GM19025 (cell line): ENCODE results near the gene TIMELESS.
A peak's percentile ranks its signal among the peaks of the same experiment; 100 is the strongest.
"Not testable (repeated sequence)": the region's sequence is repeated elsewhere in the genome, so short reads cannot be mapped to it uniquely, and the experiment has no call there.

ENCODE experiments used
- ATAC-seq: cut with Tn5 transposase; IDR thresholded peaks from one replicate; pipeline ENCODE4 v1.9.1; 2021; ENCODE audit warnings: mild to moderate bottlenecking, low read depth, moderate library complexity; ENCODE audit not compliant: unreplicated experiment

The TIMELESS gene, protein sequence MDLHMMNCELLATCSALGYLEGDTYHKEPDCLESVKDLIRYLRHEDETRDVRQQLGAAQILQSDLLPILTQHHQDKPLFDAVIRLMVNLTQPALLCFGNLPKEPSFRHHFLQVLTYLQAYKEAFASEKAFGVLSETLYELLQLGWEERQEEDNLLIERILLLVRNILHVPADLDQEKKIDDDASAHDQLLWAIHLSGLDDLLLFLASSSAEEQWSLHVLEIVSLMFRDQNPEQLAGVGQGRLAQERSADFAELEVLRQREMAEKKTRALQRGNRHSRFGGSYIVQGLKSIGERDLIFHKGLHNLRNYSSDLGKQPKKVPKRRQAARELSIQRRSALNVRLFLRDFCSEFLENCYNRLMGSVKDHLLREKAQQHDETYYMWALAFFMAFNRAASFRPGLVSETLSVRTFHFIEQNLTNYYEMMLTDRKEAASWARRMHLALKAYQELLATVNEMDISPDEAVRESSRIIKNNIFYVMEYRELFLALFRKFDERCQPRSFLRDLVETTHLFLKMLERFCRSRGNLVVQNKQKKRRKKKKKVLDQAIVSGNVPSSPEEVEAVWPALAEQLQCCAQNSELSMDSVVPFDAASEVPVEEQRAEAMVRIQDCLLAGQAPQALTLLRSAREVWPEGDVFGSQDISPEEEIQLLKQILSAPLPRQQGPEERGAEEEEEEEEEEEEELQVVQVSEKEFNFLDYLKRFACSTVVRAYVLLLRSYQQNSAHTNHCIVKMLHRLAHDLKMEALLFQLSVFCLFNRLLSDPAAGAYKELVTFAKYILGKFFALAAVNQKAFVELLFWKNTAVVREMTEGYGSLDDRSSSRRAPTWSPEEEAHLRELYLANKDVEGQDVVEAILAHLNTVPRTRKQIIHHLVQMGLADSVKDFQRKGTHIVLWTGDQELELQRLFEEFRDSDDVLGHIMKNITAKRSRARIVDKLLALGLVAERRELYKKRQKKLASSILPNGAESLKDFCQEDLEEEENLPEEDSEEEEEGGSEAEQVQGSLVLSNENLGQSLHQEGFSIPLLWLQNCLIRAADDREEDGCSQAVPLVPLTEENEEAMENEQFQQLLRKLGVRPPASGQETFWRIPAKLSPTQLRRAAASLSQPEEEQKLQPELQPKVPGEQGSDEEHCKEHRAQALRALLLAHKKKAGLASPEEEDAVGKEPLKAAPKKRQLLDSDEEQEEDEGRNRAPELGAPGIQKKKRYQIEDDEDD

DNA sequence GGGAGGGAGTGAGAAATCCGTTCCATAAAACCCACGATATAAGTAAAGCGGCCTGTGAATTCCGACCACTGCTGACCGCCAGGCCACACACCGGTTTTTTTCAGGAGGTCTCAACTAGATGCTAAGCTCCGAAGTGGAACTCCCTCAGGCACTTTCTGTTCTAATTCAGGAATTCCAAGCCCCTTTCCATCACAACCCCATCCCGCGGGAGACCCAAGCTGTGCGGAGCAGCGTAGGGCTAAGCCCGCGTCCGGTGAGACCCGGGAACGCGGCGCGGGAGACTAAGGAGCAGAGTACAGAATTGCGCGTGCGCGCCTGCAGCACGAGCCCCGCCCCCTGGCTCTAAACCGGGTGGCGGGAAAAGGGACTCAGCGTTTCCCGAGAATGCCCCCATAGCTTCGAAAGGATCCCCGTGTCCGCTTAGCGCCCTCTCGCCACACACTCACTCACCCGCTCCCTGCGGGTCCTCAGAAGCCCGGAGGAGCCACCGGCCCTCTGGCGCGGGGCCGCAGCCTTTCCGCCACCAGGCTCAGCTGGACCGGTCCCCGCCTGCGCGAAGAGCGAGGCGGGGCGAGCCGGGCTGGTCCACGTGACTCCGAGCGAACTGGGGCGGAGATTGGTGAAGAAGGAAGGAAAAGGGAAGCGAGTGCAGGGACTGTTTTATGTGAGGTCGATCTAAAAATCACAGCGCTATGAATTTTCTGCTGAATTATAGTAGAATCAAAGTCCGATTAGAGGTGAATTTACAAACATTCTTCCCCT is at the start of gene TIMELESS:
Gene TIMELESS, minus strand, starts transcription at position 567 of the 762 bp plus-strand sequence. CDS start 15,256 bp downstream, outside the sequence.
- ATAC-seq: peak; percentile 97

- not testable (repeated sequence) for ATAC-seq
These were observed 49.1 kb upstream of the TIMELESS start for GRCh38 chr12:56498126-56498902.

DNA sequence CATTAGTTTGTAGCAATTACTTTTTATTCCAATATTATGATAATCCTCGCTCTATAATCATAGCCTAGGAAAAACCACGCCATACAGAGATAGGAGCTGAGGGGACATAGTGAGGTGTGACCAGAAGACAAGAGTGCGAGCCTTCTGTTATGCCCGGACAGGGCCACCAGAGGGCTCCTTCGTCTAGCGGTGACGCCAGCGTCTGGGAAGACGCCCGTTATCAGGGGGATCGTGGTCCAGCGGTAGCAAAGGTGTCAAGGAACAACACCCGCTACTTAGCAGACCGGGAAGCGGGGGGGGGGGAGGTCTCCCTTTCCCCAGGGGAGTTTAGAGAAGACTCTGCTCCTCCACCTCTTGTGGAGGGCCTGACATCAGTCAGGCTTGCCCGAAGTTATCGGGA is 47.5 kb upstream of the TIMELESS start:
- not testable (repeated sequence) for ATAC-seq

DNA sequence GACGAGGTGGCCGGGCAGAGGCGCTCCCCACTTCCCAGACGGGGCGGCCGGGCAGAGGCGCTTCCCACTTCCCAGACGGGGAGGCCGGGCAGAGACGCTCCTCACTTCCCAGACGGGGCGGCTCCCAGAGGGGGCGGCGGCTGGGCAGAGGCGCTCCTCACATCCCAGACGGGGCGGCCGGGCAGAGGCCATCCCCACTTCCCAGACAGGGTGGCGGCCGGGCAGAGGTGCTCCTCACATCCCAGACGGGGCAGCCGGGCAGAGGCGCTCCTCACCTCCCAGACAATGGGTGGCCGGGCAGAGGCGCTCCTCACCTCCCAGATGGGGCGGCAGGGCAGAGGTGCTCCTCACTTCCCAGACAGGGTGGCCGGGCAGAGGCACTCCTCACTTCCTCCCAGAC is 45.3 kb upstream of the TIMELESS start:
- ATAC-seq: not testable (repeated sequence)

- ATAC-seq: not testable (repeated sequence)
These were observed 44.8 kb upstream of the TIMELESS start for GRCh38 chr12:56494106-56494415.

- ATAC-seq: not testable (repeated sequence)
These were observed 44.3 kb upstream of the TIMELESS start for GRCh38 chr12:56493409-56494105.

- no peak for ATAC-seq
These were observed 41.1 kb upstream of the TIMELESS start for GRCh38 chr12:56490360-56490759.

DNA sequence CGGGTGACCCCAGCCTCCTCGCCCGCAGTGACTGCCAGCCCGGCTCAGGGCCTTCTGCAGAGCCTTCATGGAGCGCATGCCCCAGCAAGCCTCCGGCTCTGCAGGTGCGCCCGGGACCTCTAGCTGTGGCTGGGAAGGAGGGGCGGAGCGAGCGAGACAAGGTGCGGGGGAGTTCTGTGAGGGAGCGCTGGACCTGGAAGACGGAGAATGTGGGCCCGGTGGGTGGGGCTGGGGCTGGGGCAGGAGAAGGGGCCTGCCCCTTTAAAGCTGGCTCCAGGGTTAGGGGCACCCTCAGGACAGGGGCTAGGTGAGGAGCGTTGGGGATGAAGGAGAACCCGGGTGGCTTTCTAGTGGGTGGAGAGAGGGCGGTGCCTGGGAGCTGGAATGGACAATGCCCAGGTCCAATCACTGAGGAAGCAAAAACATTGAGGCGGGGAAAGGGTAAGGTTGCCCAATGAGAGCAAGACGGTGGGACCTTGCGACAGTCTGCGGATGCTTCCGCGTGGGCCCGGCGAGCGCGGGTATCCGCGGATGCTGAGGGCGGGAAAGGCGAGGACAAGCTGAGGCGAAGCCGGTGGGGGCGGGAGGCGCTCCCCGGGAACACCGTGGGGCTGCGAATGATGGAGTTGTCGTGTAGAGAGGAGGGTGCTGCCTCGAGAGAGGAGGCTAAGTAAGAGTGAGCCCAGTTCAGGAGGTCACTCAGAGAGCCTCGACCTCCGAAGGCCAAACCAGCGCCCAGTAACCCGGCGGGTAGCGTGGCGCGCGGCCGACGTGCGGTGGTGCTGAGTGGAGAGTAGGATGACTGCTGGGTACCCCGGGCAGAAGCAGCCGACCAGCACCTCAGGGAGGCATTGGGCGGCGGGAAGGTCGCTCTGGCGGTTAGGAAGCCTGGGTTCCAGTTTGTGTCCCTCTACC is 39.1 kb upstream of the TIMELESS start, which contains the start of gene GLS2:
Gene GLS2, minus strand, starts transcription at position 121 of the 915 bp plus-strand sequence. Its CDS starts 43 bp downstream, at position 78.
- peak; percentile 83 for ATAC-seq

GRCh38 chr12:56487448-56488040 is 38.3 kb upstream of the TIMELESS start:
- peak; percentile 26 for ATAC-seq

DNA sequence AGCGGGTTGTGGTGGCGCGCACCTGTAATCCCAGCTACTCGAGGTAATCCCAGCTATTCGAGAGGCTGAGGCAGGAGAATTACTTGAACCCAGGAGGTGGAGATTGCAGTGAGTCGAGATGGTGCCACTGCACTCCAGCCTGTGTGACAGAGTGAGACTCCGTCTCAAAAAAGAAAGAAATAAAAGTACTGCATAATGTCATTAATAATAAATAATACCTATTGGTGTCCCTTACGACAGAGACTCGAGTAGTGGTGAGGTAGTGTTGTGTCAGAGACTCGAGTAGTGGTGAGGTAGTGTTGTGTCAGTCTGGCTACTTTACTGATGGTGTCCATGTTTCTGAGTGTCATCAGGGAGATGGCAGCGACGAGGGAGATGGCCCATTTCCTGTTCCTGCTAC is 37.5 kb upstream of the TIMELESS start:
- no peak for ATAC-seq

DNA sequence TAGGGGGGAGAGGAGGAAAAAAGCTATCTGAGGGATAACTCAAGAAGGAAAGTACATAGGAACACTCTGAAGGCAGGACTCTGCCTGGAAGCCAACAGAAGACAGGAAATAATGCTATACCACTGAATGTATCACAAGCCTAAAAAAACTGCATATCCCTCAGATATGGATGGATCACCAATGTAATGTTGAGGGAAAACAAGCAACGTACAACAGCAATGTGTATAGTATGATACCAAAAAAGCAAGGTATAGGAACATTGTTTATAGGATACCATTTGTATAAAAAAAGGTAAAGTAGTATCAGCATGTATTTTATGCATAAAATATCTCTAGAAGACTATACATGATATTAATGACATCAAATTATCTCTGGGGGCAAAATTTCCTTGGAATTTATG is 35.3 kb upstream of the TIMELESS start:
- ATAC-seq: no peak

DNA sequence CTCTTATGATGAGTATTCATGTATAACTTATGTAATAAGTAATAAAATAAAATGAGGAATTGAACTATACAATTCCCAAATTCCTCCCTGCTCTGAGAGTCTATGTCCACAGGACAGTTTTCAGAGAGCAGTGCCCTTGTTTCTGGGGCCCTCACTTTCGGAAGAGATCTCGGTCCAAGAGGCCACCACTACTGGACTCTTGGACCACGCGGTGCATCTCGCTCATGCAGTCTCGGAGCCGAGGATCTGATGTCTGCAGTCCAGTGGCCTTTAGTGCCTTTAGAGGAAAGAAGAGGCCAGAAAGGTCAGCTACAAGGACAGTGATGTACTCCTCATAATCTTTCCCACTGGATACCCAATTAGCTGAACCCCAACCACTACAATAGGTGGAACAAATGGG is 30.4 kb upstream of the TIMELESS start:
- ATAC-seq: no peak

DNA sequence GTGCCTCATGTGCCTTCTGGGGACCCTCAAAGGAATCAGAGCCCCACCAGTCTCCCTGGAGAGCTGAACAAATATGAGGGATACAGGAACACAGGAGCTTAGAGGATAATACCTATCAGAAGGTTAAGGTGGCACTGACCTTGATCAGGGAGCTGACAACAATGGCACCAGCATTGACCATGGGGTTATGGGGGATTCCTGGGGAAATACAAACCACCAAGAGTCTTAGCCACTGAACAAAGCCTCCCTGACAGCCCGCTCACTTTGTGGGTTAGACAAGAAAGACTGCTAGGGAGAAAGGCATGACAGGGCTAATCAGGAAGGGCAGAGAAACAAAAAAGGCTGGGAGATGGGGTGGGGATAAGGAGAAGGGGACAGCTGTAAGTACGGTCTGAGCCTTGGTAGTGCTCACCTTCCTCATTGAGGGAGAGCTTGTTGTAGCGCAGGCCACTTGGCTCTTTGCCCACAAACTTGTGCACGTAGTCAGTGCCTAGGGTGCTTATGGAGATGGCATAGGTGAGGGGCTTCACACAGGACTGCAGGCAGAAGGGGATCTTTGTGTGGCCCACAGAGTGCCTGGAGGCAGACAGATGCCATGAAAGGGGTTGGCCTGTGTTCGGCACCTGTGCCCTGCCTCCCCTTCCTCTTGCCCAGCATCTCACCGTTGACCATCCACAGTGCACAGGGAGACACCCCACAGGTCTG is 28.4 kb upstream of the TIMELESS start:
- ATAC-seq: no peak

GRCh38 chr12:56476972-56477432 is 27.8 kb upstream of the TIMELESS start:
- ATAC-seq: no peak

DNA sequence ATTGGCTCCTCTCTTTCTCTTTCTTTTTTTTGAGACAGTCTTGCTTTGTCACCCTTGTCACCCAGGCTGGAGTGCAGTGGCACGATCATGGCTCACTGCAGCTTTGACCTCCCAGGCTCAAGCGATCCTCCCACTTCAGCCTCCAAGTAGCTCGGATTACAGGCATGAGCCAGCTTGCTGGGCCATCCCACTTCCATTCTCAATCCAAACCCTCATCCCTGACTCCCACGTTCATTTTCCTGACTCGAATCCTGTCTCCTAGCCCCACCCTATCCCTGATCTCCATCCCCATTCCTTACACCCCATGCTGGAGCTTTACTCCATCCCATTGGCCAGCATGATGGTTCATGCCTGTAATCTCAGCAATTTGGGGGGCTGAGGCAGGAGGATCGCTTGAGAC is 26.9 kb upstream of the TIMELESS start:
- ATAC-seq: no peak

DNA sequence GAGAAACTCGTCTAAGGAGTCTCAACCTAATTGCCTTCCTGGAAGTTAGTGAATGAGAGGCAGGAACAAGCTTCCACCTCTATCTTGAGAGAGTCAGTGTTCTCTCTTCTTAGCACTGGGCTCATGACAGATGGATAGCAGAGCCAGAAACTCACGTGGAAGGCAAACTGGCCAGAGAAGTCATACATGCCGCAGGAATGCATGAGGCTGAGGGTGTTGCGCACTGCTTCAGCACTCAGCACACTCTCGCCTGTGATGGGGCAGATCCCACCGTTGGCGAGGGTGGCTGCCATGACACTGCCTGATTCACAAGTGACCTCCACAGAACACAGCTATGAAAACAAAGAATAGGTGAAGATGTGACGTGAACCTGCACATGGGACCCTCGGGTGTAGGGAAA is 25.2 kb upstream of the TIMELESS start:
- ATAC-seq: no peak
